ENCODE measurements around the gene SGSM2.
A peak's percentile ranks its signal among the peaks of the same experiment; 100 is the strongest.

GRCh38 chr17:2392252-2393173, 55.2 kb downstream of the SGSM2 start:
- peak; percentile 67; the same call in 1 of the 2 replicates for TF ChIP-seq POLR2AphosphoS5 (IDR thresholded peaks at IDR 0.05; ENCODE audit: borderline replicate concordance, low read depth, low read length)
- TF ChIP-seq EZH2 (IDR thresholded peaks at IDR 0.05): no peak
